GM21825 (cell line): Measurements from ENCODE around the gene ALDH1A1.

ENCODE experiments used
- ATAC-seq: cut with Tn5 transposase; IDR thresholded peaks from one replicate; pipeline ENCODE4 v1.9.1; 2021; ENCODE audit warnings: mild to moderate bottlenecking, moderate library complexity; ENCODE audit not compliant: unreplicated experiment

The ALDH1A1 gene

GRCh38 chr9:72898784-72899733 lies 53.8 kb downstream of the ALDH1A1 start:
- ATAC-seq = no peak

- no peak for ATAC-seq
These were observed 54.5 kb downstream of the ALDH1A1 start for GRCh38 chr9:72898360-72898759.

- no peak for ATAC-seq
These were observed 55.7 kb downstream of the ALDH1A1 start for GRCh38 chr9:72897069-72897649.

- no peak for ATAC-seq
These were observed 56.4 kb downstream of the ALDH1A1 start for GRCh38 chr9:72896439-72896838.

- ATAC-seq = no peak
These were observed 57.7 kb downstream of the ALDH1A1 start for GRCh38 chr9:72895122-72895521.

GRCh38 chr9:72894342-72894741 lies 58.5 kb downstream of the ALDH1A1 start:
- no peak for ATAC-seq

- ATAC-seq = no peak
These were observed 59.4 kb downstream of the ALDH1A1 start for GRCh38 chr9:72893437-72893836.

GRCh38 chr9:72891043-72891442 lies 61.8 kb downstream of the ALDH1A1 start:
- ATAC-seq = no peak

- ATAC-seq = no peak
These were observed 63.9 kb downstream of the ALDH1A1 start for GRCh38 chr9:72888943-72889342.

- no peak for ATAC-seq
These were observed 64.8 kb downstream of the ALDH1A1 start for GRCh38 chr9:72888067-72888466.

GRCh38 chr9:72886386-72886785 lies 66.5 kb downstream of the ALDH1A1 start:
- ATAC-seq = no peak

- no peak for ATAC-seq
These were observed 68.3 kb downstream of the ALDH1A1 start for GRCh38 chr9:72884508-72884907.

- no peak for ATAC-seq
These were observed 69.0 kb downstream of the ALDH1A1 start for GRCh38 chr9:72883875-72884274.

GRCh38 chr9:72882117-72882775 lies 70.6 kb downstream of the ALDH1A1 start:
- no peak for ATAC-seq

GRCh38 chr9:72880821-72881220 lies 72.0 kb downstream of the ALDH1A1 start:
- ATAC-seq = no peak

- ATAC-seq = no peak
These were observed 77.6 kb downstream of the ALDH1A1 start for GRCh38 chr9:72875221-72875620.

GRCh38 chr9:72874344-72874743 lies 78.5 kb downstream of the ALDH1A1 start:
- no peak for ATAC-seq

GRCh38 chr9:72873456-72873855 lies 79.4 kb downstream of the ALDH1A1 start:
- ATAC-seq = no peak

- no peak for ATAC-seq
These were observed 80.1 kb downstream of the ALDH1A1 start for GRCh38 chr9:72872718-72873117.

GRCh38 chr9:72871685-72872084 lies 81.2 kb downstream of the ALDH1A1 start:
- ATAC-seq = no peak

GRCh38 chr9:72864327-72864726 lies 88.5 kb downstream of the ALDH1A1 start:
- ATAC-seq = no peak
